Erythroblast (primary cell): ENCODE data around the gene ZNF235.

Experiments
- GATA1 ChIP-seq: IDR thresholded peaks from 2 replicates; pipeline ENCODE4 v1.6.1; 2011; ENCODE audit warnings: low read depth, mild to moderate bottlenecking, control low read depth, low read length, moderate library complexity
- POLR2A ChIP-seq: IDR thresholded peaks from 2 replicates; pipeline ENCODE4 v1.6.1; 2011; ENCODE audit warnings: mild to moderate bottlenecking, low read length

GRCh38 chr19:44344255-44344654 lies 39.4 kb upstream of the ZNF235 start:
- TF ChIP-seq POLR2A (no peak), GATA1 (no peak)
